ENCODE measurements around the gene STAMBP.

- no peak for TF ChIP-seq CTCF (IDR thresholded peaks at IDR 0.05; ENCODE audit: insufficient read depth, low read depth, low read length)
- no peak for TF ChIP-seq EZH2 (IDR thresholded peaks at IDR 0.05; ENCODE audit: insufficient read depth, low read length)
Observed at GRCh38 chr2:73890301-73891092, 61.7 kb downstream of the STAMBP start.
